Thyroid gland (tissue), 4 donors: ENCODE data around the gene TCF7. TPM values are rescaled to one million over a fixed set of nuclear protein-coding genes. Genes with fewer than 3 reads are reported as not detected.
A peak's percentile ranks its signal among the peaks of the same experiment; 100 is the strongest.

Source experiments
- DNase-seq, 2 donors: peaks; one replicate each; pipeline ENCODE4 v3.0.0-alpha.2; 2019
- H3K27ac ChIP-seq, 3 donors: fragments of 200-600 bp; sonication (generic); 1 replicate in 2 of 3; 2 replicates in 1 of 3; pipeline ENCODE4 v1.5.1; 2016 to 2019; ENCODE audit warnings: mild to moderate bottlenecking in 1 of 3, moderate library complexity in 1 of 3
- H3K27me3 ChIP-seq: fragments of 200-600 bp; sonication (generic); one replicate; pipeline ENCODE4 v1.5.1; 2019
- H3K36me3 ChIP-seq, 2 donors: fragments of 200-600 bp; sonication (generic); one replicate each; pipeline ENCODE4 v1.5.1; 2016 to 2019
- H3K4me1 ChIP-seq, 2 donors: fragments of 200-600 bp; sonication (generic); one replicate each; pipeline ENCODE4 v1.5.1; 2017 to 2019
- H3K4me3 ChIP-seq, 3 donors: fragments of 200-600 bp; sonication (generic); replicated peaks in 1 of 3; 1 replicate in 2 of 3; 2 replicates in 1 of 3; pipeline ENCODE4 v1.5.1; 2016; ENCODE audit warnings: mild to moderate bottlenecking in 1 of 3
- H3K9me3 ChIP-seq: fragments of 200-600 bp; sonication (generic); one replicate; pipeline ENCODE4 v1.5.1; 2017
- CTCF ChIP-seq, 6 experiments: fragments of 200-600 bp in 3 of 6; fragments of 450-650 bp in 3 of 6; sonication (generic) in 3 of 6; IDR thresholded peaks; one replicate each; pipeline ENCODE4 v1.5.1; 2016 to 2019; ENCODE audit warnings: antibody characterized with exemption in 6 of 6, mild to moderate bottlenecking in 2 of 6, inconsistent platforms in 1 of 6, moderate library complexity in 1 of 6
- POLR2A ChIP-seq, 2 donors: fragments of 450-650 bp; IDR thresholded peaks; one replicate each; pipeline ENCODE4 v1.6.1; 2017; ENCODE audit warnings: antibody characterized with exemption in 2 of 2, mild to moderate bottlenecking in 2 of 2, moderate library complexity in 1 of 2
- WGBS, 2 donors: methylation state at CpG; one replicate each; pipeline ENCODE4 v1.1.5; 2017; 5-methylcytosine and 5-hydroxymethylcytosine counted together
- intact Hi-C: fragments of 100-400 bp; cut with DNase I; formaldehyde crosslinking; loops from one replicate; pipeline ENCODE4 v1.15.1; 2023
- small RNA-seq: library from RNA; depleted of rRNA; stranded (forward); fragments of <200 nt; gene quantifications from one replicate; pipeline ENCODE3, GENCODE V24; 2016
- total RNA-seq, 4 donors: library from RNA; depleted of rRNA; stranded (reverse); fragments of >200 nt; gene quantifications; one replicate each; pipeline ENCODE4 v1.2.3, GENCODE V29; 2016

Gene TCF7
- total RNA-seq, 4 donors from 2014 or later: 7.4 to 11.8 (median 8.9) TPM

- no peak overlapping the region for H3K4me3 ChIP-seq
- DNase-seq: no peak
- peak overlapping the region in 1 of 3 donors; percentile 30 for H3K27ac ChIP-seq
- H3K9me3 ChIP-seq: no peaks in the 10 kb centered on the region
- H3K4me1 ChIP-seq: peaks cover 10 to 25% of the 10 kb centered on the region in 2 donors
- H3K36me3 ChIP-seq: no peaks in the 10 kb centered on the region
- no peaks in the 10 kb centered on the region for H3K27me3 ChIP-seq
- intact Hi-C loops: loop anchor here (10.0 kb wide), 1 partner anchor 401 kb away; no protein-coding TSS in a partner anchor
- TF ChIP-seq POLR2A (IDR thresholded peaks at IDR 0.05) (no peak), CTCF (IDR thresholded peaks at IDR 0.05) (no peak)
Measured at GRCh38 chr5:134183481-134183880, 69.0 kb downstream of the TCF7 start.

GRCh38 chr5:134184155-134185135 lies 70.0 kb downstream of the TCF7 start:
- intact Hi-C loops: loop anchor here (2.0 to 10.0 kb wide), 2 partner anchors 102 to 400 kb away; no protein-coding TSS in a partner anchor
- peak; percentile 64 to 70 for DNase-seq
- WGBS, 2 donors: 41 to 45% methylated on average over 11 of the region's 11 CpGs
- Histone ChIP-seq H3K36me3 (no peaks in the 10 kb centered on the region), H3K4me3 (no peak overlapping the region), H3K27me3 (no peaks in the 10 kb centered on the region), H3K9me3 (no peaks in the 10 kb centered on the region), H3K27ac (peak overlapping the region in 2 of 3 donors; percentile 23 to 30), H3K4me1 (peaks cover 10 to 25% of the 10 kb centered on the region in 2 donors)
- TF ChIP-seq CTCF (IDR thresholded peaks at IDR 0.05) (peak; percentile 82 to 94 (median 89)), POLR2A (IDR thresholded peaks at IDR 0.05) (no peak)

- no peak for TF ChIP-seq POLR2A (IDR thresholded peaks at IDR 0.05)
- Histone ChIP-seq H3K36me3 (no peaks in the 10 kb centered on the region), H3K9me3 (no peaks in the 10 kb centered on the region), H3K4me3 (no peak overlapping the region), H3K27ac (no peak overlapping the region), H3K4me1 (peaks cover 10 to 29% of the 10 kb centered on the region in 2 donors), H3K27me3 (no peaks in the 10 kb centered on the region)
- DNase-seq: peak in 1 of 2 donors; percentile 19
- intact Hi-C loops: loop anchor here (10.0 kb wide), 1 partner anchor 397 kb away; no protein-coding TSS in a partner anchor
- WGBS, 2 donors: 61 to 84% methylated on average over 1 of the region's 1 CpG
Measured at GRCh38 chr5:134188092-134188491, 73.6 kb downstream of the TCF7 start.

GRCh38 chr5:134189031-134189430 lies 74.5 kb downstream of the TCF7 start:
- intact Hi-C loops: loop anchor here (10.0 kb wide), 1 partner anchor 396 kb away; no protein-coding TSS in a partner anchor
- H3K27me3 ChIP-seq: no peaks in the 10 kb centered on the region
- TF ChIP-seq CTCF (IDR thresholded peaks at IDR 0.05): no peak
- TF ChIP-seq POLR2A (IDR thresholded peaks at IDR 0.05): no peak
- H3K27ac ChIP-seq: no peak overlapping the region
- H3K9me3 ChIP-seq: no peaks in the 10 kb centered on the region
- peaks cover 10 to 28% of the 10 kb centered on the region in 2 donors for H3K4me1 ChIP-seq
- WGBS, 2 donors: 84 to 85% methylated on average over 3 of the region's 3 CpGs
- no peak overlapping the region for H3K4me3 ChIP-seq
- H3K36me3 ChIP-seq: no peaks in the 10 kb centered on the region
- no peak for DNase-seq

GRCh38 chr5:134195666-134196065 lies 81.2 kb downstream of the TCF7 start:
- no peak overlapping the region for H3K4me3 ChIP-seq
- peaks cover 9 to 26% of the 10 kb centered on the region in 2 donors for H3K4me1 ChIP-seq
- intact Hi-C loops: no loop called here
- no peaks in the 10 kb centered on the region for H3K27me3 ChIP-seq
- no peak for DNase-seq
- H3K36me3 ChIP-seq: peaks cover 18 to 20% of the 10 kb centered on the region in 2 donors
- WGBS, 2 donors: 70 to 78% methylated on average over 5 of the region's 5 CpGs
- H3K27ac ChIP-seq: peak overlapping the region in 2 of 3 donors; percentile 25 to 50
- no peaks in the 10 kb centered on the region for H3K9me3 ChIP-seq
- TF ChIP-seq POLR2A (IDR thresholded peaks at IDR 0.05) (no peak), CTCF (IDR thresholded peaks at IDR 0.05) (no peak)

Small RNAs within 50 kb of the gene (small RNA-seq; reads per million reads assigned to genes)
- not detected for gene AC008608.1

Other genes starting within 250 kb of the TCF7 start
- gene C5orf15, start 146.1 kb upstream of the TCF7 start, total RNA-seq: 10 to 100 TPM; 53.7 to 76.3 (median 71.4) TPM
- 100 to 1,000 TPM; 122 to 166 (median 136) TPM for gene VDAC1, start 109.7 kb upstream of the TCF7 start, total RNA-seq
- 100 to 1,000 TPM; 234 to 418 (median 346) TPM for gene SKP1, start 62.3 kb downstream of the TCF7 start, total RNA-seq
- 100 to 1,000 TPM in 3 of 4 donors, 10 to 100 TPM in 1; 78.2 to 220 (median 174) TPM for gene PPP2CA, start 111.4 kb downstream of the TCF7 start, total RNA-seq